Activated T-helper 17 cell treated with anti-CD3 and anti-CD28 coated beads, Interleukin-2, amount 50 U/mL, for 72 hours (primary cell): ENCODE results near the gene MYO1D. TPM values are rescaled to one million over a fixed set of nuclear protein-coding genes. Genes with fewer than 3 reads are reported as not detected.
"Not testable (repeated sequence)": the region's sequence is repeated elsewhere in the genome, so short reads cannot be mapped to it uniquely, and the experiment has no call there.

Experiments
- ATAC-seq: fragments of 150-1000 bp; cut with Tn5 transposase; replicated peaks from 2 replicates; pipeline ENCODE4 v1.10.0; 2021; ENCODE audit warnings: mild to moderate bottlenecking, moderate library complexity
- H3K27ac Mint-ChIP-seq: one replicate; pipeline ENCODE4 v1.8.0; 2022; ENCODE audit warnings: mixed read lengths
- H3K27me3 Mint-ChIP-seq: one replicate; pipeline ENCODE4 v1.8.0; 2022; ENCODE audit warnings: mixed read lengths
- H3K36me3 Mint-ChIP-seq: one replicate; pipeline ENCODE4 v1.8.0; 2022; ENCODE audit warnings: low read depth, mild to moderate bottlenecking, mixed read lengths
- H3K4me1 Mint-ChIP-seq: one replicate; pipeline ENCODE4 v1.8.0; 2022; ENCODE audit warnings: mixed read lengths
- H3K4me3 Mint-ChIP-seq: one replicate; pipeline ENCODE4 v1.8.0; 2022; ENCODE audit warnings: mild to moderate bottlenecking, mixed read lengths
- H3K9me3 Mint-ChIP-seq: one replicate; pipeline ENCODE4 v1.8.0; 2022; ENCODE audit warnings: mixed read lengths
- total RNA-seq, 2 donors: library from RNA; stranded (reverse); gene quantifications; one replicate each; pipeline ENCODE4 v1.2.3, GENCODE V29; 2022

Gene MYO1D
- total RNA-seq, 2 donors from 2014 or later: 9.1 to 32.0 TPM

- H3K27ac Mint-ChIP-seq: peak overlapping the region; percentile 78
- H3K4me3 Mint-ChIP-seq, H3K27me3 Mint-ChIP-seq, H3K9me3 Mint-ChIP-seq, ATAC-seq: not testable (repeated sequence)
- H3K4me1 Mint-ChIP-seq: peaks cover 31% of the 10 kb centered on the region
- H3K36me3 Mint-ChIP-seq: peaks cover 100% of the 10 kb centered on the region
These were observed 426.5 kb downstream of the MYO1D start for GRCh38 chr17:32450379-32450778.

DNA sequence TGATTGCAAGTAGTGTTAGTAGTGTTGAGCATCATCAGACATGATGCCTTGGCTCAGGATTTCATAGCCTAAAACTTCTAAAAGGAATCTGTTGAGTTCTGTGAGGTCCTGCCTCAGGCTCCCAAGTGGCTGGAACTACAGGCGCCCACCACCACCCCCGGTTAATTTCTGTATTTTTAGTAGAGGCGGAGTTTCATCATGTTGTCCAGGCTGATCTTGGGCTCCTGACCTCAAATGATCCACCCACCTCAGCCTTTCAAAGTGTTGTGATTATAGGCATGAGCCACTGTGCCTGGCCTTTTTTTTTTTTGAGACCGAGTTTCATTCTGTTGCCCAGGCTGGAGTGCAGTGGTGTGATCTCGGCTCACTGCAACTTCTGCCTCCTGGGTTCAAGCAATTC lies 427.0 kb downstream of the MYO1D start:
- H3K36me3 Mint-ChIP-seq: peaks cover 100% of the 10 kb centered on the region
- no peak overlapping the region for H3K27ac Mint-ChIP-seq
- H3K4me3 Mint-ChIP-seq: no peak overlapping the region
- ATAC-seq: no peak
- H3K9me3 Mint-ChIP-seq: no peaks in the 10 kb centered on the region
- no peaks in the 10 kb centered on the region for H3K27me3 Mint-ChIP-seq
- H3K4me1 Mint-ChIP-seq: peaks cover 28% of the 10 kb centered on the region

GRCh38 chr17:32446949-32447348 lies 430.0 kb downstream of the MYO1D start:
- Mint-ChIP-seq H3K4me3 (peak overlapping the region; percentile 83), H3K36me3 (peaks cover 72% of the 10 kb centered on the region), H3K9me3 (no peaks in the 10 kb centered on the region), H3K4me1 (peaks cover 27% of the 10 kb centered on the region), H3K27ac (peak overlapping the region; percentile 73), H3K27me3 (no peaks in the 10 kb centered on the region)
- ATAC-seq: no peak

DNA sequence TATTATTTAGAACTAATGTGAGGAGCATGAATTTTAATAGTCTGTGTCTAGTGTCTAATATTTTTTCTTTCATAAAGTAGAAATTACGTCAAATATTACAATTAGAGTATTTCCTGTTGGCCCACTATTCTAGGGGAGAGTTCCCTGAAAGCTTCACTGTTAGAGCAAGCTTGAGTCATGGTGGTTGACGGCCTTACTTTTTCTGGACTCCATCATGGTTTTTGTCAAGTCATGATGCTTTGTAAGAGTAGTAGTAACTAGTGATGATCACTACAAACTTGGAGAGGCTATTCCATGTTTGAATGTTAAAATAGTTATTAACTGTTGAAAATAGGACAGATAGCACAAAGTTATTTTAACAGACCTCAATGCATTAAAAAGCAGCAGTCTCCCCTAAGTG lies 431.0 kb downstream of the MYO1D start:
- Mint-ChIP-seq H3K36me3 (peaks cover 62% of the 10 kb centered on the region), H3K4me1 (peaks cover 31% of the 10 kb centered on the region), H3K27me3 (no peaks in the 10 kb centered on the region), H3K9me3 (no peaks in the 10 kb centered on the region), H3K4me3 (peak overlapping the region; percentile 83), H3K27ac (peak overlapping the region; percentile 73)
- peak; percentile 14 for ATAC-seq

GRCh38 chr17:32445497-32445896 lies 431.4 kb downstream of the MYO1D start:
- Mint-ChIP-seq H3K9me3 (no peaks in the 10 kb centered on the region), H3K36me3 (peaks cover 57% of the 10 kb centered on the region)

DNA sequence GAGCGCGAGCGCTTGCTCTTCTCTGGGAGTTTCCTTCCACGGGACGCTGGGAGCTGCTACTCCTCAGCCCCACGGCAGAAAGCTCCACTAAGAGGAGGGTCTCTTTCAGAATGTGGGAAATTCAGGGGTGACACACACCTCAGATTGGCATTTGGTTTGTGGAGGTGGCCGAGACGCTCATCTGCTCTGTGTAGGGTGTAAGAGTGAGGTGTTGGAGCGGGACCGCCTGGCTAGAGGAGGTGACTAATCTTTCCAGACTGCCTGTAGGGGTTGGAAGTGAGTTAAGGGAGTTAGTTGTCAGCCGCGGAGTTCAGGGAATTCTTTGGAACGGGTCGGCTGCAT lies 431.9 kb downstream of the MYO1D start:
- Mint-ChIP-seq H3K4me3 (peak overlapping the region; percentile 83), H3K27ac (peak overlapping the region; percentile 73), H3K4me1 (peaks cover 35% of the 10 kb centered on the region), H3K27me3 (no peaks in the 10 kb centered on the region), H3K9me3 (no peaks in the 10 kb centered on the region), H3K36me3 (peaks cover 53% of the 10 kb centered on the region)
- peak; percentile 50 for ATAC-seq

More at GRCh38 chr17:32445497-32445896, 431.4 kb downstream of the MYO1D start:
- Mint-ChIP-seq H3K4me3 (peak overlapping the region; percentile 83), H3K27ac (peak overlapping the region; percentile 73), H3K4me1 (peaks cover 35% of the 10 kb centered on the region), H3K27me3 (no peaks in the 10 kb centered on the region)
- ATAC-seq: no peak

DNA sequence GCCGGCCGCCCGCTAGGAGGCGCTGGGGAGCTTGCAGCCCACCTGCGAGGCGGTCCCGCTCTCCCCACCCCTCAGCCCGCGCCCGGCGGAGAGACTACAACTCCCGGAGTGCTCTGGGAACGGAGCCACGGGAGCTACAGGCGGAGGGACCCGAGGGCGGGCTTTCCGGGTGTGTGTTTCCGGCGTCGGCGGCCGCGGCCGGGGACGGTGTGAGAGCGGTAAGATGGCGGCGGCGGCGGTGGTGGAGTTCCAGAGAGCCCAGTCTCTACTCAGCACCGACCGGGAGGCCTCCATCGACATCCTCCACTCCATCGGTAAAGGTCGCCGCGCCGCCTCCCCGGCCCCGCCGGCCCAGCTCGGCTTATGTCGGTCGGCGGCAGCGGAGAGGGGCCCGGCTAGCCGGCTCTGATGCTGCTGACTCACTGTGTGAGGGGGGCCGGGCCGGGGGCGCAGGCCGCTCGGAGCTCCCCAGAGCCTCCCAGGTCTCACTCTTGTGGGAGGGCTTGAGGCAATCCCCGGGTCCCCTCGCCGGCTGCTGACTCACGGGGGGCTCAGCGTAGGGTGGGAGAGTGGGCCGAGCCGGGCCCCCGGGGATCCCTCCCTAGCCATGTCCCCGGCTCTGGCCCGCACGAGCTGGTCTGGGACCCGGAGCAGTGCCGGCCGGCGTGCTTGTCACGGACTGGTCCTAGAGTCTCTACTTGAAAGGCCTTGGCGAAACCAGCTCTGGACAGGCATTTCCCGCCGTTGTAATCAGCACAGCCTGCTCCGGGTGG lies 432.4 kb downstream of the MYO1D start, which contains the start of gene PSMD11:
TSS of gene PSMD11 (plus strand) at position 210 of the 773 bp plus-strand sequence. CDS start at position 224, 14 bp downstream.
- H3K36me3 Mint-ChIP-seq: peaks cover 47% of the 10 kb centered on the region
- peaks cover 33% of the 10 kb centered on the region for H3K4me1 Mint-ChIP-seq
- peak within 1 kb of the TSS; percentile 73 for H3K27ac Mint-ChIP-seq
- no peaks in the 10 kb centered on the region for H3K27me3 Mint-ChIP-seq
- peak within 1 kb of the TSS; percentile 83 for H3K4me3 Mint-ChIP-seq
- no peaks in the 10 kb centered on the region for H3K9me3 Mint-ChIP-seq
- peak; percentile 94 for ATAC-seq

DNA sequence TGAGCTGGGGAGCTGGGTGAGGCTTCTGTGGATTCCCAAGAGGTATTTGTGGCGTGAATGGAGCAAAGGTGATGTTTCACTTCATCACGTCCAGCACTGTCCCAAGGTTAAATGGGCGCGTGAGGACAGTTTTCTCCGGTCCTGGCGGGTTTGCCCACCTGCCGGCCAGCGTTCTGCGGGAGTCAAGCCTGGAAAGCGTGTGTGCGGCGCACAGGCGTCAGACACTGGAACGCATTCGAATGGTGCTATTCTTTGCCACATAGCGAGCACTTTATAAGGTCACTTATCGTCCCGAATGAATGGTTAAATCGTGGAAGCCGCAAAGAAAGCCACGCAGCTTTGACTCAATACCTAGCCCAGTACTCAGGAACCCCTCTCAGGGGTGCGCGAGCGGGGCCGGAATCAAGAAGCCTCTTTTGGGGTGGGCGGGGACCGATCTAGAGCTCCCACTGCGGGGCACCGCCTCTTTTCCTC lies 433.1 kb downstream of the MYO1D start:
- no peaks in the 10 kb centered on the region for H3K9me3 Mint-ChIP-seq
- peaks cover 30% of the 10 kb centered on the region for H3K4me1 Mint-ChIP-seq
- H3K27me3 Mint-ChIP-seq: no peaks in the 10 kb centered on the region
- ATAC-seq: no peak
- peaks cover 41% of the 10 kb centered on the region for H3K36me3 Mint-ChIP-seq
- H3K27ac Mint-ChIP-seq: peak overlapping the region; percentile 73
- H3K4me3 Mint-ChIP-seq: peak overlapping the region; percentile 83

Other genes with a start within 250 kb of the MYO1D start
- gene TMEM98, start 51.0 kb upstream of the MYO1D start, total RNA-seq: under 1 TPM in 1 of 2 donors, not detected in 1; 0.21 TPM
- under 1 TPM in 1 of 2 donors, not detected in 1; 0.56 TPM for gene SPACA3, start 114.7 kb upstream of the MYO1D start, total RNA-seq